GM12872 (cell line): ENCODE measurements around the gene GDPD5.

ENCODE experiments used
- CTCF ChIP-seq: IDR thresholded peaks from 3 replicates; pipeline ENCODE4 v1.5.1; 2011; ENCODE audit warnings: low read depth, mild to moderate bottlenecking, low read length, moderate library complexity; ENCODE audit not compliant: insufficient read depth

Gene GDPD5

DNA sequence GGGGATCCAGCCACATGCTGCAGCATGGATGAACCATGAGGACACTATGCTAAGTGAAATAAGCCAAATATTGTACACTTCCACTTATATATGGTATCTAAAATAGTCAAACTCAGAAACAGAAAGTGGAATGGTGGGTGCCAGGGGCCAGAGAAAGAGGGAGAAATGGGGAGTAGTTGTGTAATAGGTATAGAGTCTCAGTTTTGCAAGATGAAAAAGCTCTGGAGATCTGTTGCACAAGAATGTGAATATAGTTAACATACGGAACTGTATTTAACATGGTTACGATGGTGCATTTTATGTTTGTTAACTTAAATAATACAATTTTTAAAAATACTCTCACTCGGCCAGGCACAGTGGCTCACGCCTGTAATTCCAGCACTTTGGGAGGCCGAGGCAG, 21.2 kb downstream of the GDPD5 start:
- no peak for TF ChIP-seq CTCF

DNA sequence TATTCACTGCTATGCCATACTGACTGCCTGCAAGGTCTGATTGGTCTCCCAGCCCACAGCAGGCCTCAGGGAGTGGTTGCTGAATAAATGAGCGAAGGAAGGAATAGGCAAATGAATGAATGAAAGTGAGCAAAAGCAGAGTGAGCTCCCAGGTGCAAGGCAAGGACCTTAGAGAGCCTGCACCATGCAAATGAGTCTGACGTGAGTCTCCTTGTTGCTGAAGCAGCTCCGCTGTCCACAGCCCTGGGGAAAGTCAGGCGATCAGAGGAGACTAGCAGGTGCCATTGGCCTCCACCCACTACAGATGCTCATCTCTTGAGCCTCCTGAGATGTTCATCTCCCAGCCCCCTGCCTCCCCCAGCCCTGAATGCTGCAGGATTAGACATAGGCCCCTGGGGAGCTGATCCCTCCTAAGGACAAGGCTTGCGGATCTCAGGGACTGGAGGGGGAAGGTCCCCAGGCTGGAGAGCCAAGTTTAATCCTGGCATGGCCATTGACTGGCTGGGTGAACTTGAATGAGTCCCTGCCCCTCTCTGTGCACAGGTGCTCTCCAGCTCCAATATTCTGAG, 22.1 kb downstream of the GDPD5 start:
- TF ChIP-seq CTCF = no peak

- no peak for TF ChIP-seq CTCF
Observed at GRCh38 chr11:75502138-75502537, 23.6 kb downstream of the GDPD5 start.

GRCh38 chr11:75500742-75501141, 25.0 kb downstream of the GDPD5 start:
- TF ChIP-seq CTCF = no peak

- no peak for TF ChIP-seq CTCF
Observed at GRCh38 chr11:75499423-75500190, 26.1 kb downstream of the GDPD5 start.

GRCh38 chr11:75498556-75499255, 27.0 kb downstream of the GDPD5 start:
- no peak for TF ChIP-seq CTCF

- TF ChIP-seq CTCF = no peak
Observed at GRCh38 chr11:75497788-75498409, 27.8 kb downstream of the GDPD5 start.
